Activated CD4-positive, alpha-beta memory T cell treated with anti-CD3 and anti-CD28 coated beads for 36 hours (primary cell): Measurements from ENCODE around the gene MICALL1. TPM values are rescaled to one million over a fixed set of nuclear protein-coding genes. Genes with fewer than 3 reads are reported as not detected.

Source experiments
- CTCF ChIA-PET: fragments of 350-600 bp; sonication (Branson Sonifier 250); formaldehyde crosslinking; loops from one replicate; lab custom pipeline; 2021; ENCODE audit warnings: antibody characterized with exemption, inconsistent platforms; lab: Charles Lee
- POLR2A ChIA-PET: fragments of 350-600 bp; sonication (Branson Sonifier 250); formaldehyde crosslinking; loops from one replicate; lab custom pipeline; 2021; ENCODE audit warnings: antibody characterized with exemption; lab: Charles Lee
- DNase-seq: peaks from one replicate; pipeline ENCODE4 v3.0.0-alpha.2; 2020
- H3K27ac Mint-ChIP-seq: one replicate; pipeline ENCODE4 v1.8.0; 2021; ENCODE audit warnings: mixed read lengths
- H3K27me3 Mint-ChIP-seq: one replicate; pipeline ENCODE4 v1.8.0; 2021; ENCODE audit warnings: mixed read lengths
- H3K36me3 Mint-ChIP-seq: one replicate; pipeline ENCODE4 v1.8.0; 2021; ENCODE audit warnings: mixed read lengths
- H3K4me1 Mint-ChIP-seq: one replicate; pipeline ENCODE4 v1.8.0; 2021; ENCODE audit warnings: low read depth, mixed read lengths
- H3K4me3 Mint-ChIP-seq: one replicate; pipeline ENCODE4 v1.8.0; 2021; ENCODE audit warnings: mild to moderate bottlenecking, mixed read lengths
- H3K9me3 Mint-ChIP-seq: one replicate; pipeline ENCODE4 v1.8.0; 2021; ENCODE audit warnings: mixed read lengths
- intact Hi-C: fragments of 100-400 bp; cut with micrococcal nuclease; formaldehyde crosslinking; loops from one replicate; pipeline ENCODE4 v1.15.1; 2023
- microRNA-seq: library from miRNA; unstranded; fragments of <30 nt; microRNA quantifications from one replicate; pipeline ENCODE4 v1.2.0, GENCODE V29; 2022; ENCODE audit warnings: borderline number of aligned reads, borderline microRNAs expressed, borderline replicate concordance
- total RNA-seq, 2 experiments: library from RNA; stranded (reverse); gene quantifications; one replicate each; pipeline ENCODE4 v1.2.3, GENCODE V29; 2021

MICALL1 gene
- total RNA-seq, 2 experiments from 2014 or later = 18.4 to 19.1 TPM

- Mint-ChIP-seq H3K27ac (no peak overlapping the region), H3K27me3 (no peaks in the 10 kb centered on the region), H3K4me1 (no peaks in the 10 kb centered on the region), H3K9me3 (no peaks in the 10 kb centered on the region), H3K36me3 (no peaks in the 10 kb centered on the region), H3K4me3 (no peak overlapping the region)
- ChIA-PET POLR2A (interaction anchor here (0.6 kb wide), 1 partner anchor 153 kb away, joined by 3 read pairs; no protein-coding TSS in a partner anchor), CTCF (no interaction called here)
- no peak for DNase-seq
- intact Hi-C loops = no loop called here
Measured at GRCh38 chr22:37991731-37992442, 85.8 kb downstream of the MICALL1 start.

Small RNA genes within 50 kb of the gene (microRNA-seq; reads per million reads assigned to microRNA genes)
- gene MIR4534 (not detected), gene MIR6820 (not detected)

Other genes starting within 250 kb of the MICALL1 start
- 10 to 100 TPM; 21.9 to 22.9 TPM for gene PDXP, start 247.6 kb upstream of the MICALL1 start, total RNA-seq
- 100 to 1,000 TPM; 816 to 833 TPM for gene LGALS1, start 230.7 kb upstream of the MICALL1 start, total RNA-seq
- gene NOL12, start 220.0 kb upstream of the MICALL1 start, total RNA-seq = 10 to 100 TPM; 32.5 to 33.3 TPM
- 10 to 100 TPM; 25.0 to 26.8 TPM for gene TRIOBP, start 209.2 kb upstream of the MICALL1 start, total RNA-seq
- gene GCAT, start 98.4 kb upstream of the MICALL1 start, total RNA-seq = 10 to 100 TPM; 21.8 TPM
- gene GALR3, start 82.9 kb upstream of the MICALL1 start, total RNA-seq = under 1 TPM in 1 of 2 experiments, not detected in 1; 0.19 TPM
- 10 to 100 TPM; 16.9 to 17.5 TPM for gene ANKRD54, start 62.0 kb upstream of the MICALL1 start, total RNA-seq
- gene EIF3L, start 56.9 kb upstream of the MICALL1 start, total RNA-seq = 100 to 1,000 TPM; 656 to 664 TPM
- under 1 TPM in 1 of 2 experiments, not detected in 1; 0.14 TPM for gene C22orf23, start 47.3 kb downstream of the MICALL1 start, total RNA-seq
- gene POLR2F, start 47.4 kb downstream of the MICALL1 start, total RNA-seq = 10 to 100 TPM; 67.7 to 74.9 TPM
- gene SOX10, start 78.3 kb downstream of the MICALL1 start, total RNA-seq = not detected
- 10 to 100 TPM; 16.0 to 16.5 TPM for gene PICK1, start 151.1 kb downstream of the MICALL1 start, total RNA-seq
- under 1 TPM in 1 of 2 experiments, not detected in 1; 0.17 TPM for gene SLC16A8, start 177.9 kb downstream of the MICALL1 start, total RNA-seq
- gene BAIAP2L2, start 204.4 kb downstream of the MICALL1 start, total RNA-seq = 1 to 10 TPM in 1 of 2 experiments, under 1 TPM in 1; 0.93 to 1.6 TPM